Vagina (tissue), 2 donors: Measurements from ENCODE around the gene MAML3.

Experiments used
- POLR2A ChIP-seq, 2 donors: fragments of 450-650 bp; IDR thresholded peaks; one replicate each; pipeline ENCODE4 v1.6.1; 2017; ENCODE audit warnings: antibody characterized with exemption in 2 of 2, mild to moderate bottlenecking in 2 of 2, moderate library complexity in 2 of 2
- POLR2AphosphoS5 ChIP-seq, 2 donors: sonication (generic); formaldehyde crosslinking; IDR thresholded peaks; one replicate each; pipeline ENCODE4 v1.9.0; 2017; ENCODE audit warnings: antibody characterized with exemption in 2 of 2, mild to moderate bottlenecking in 2 of 2, low read depth in 1 of 2; ENCODE audit not compliant: insufficient read depth in 1 of 2
- TF ChIP-seq, protein P1 (sequence below), 3 experiments: fragments of 450-650 bp in 2 of 3; fragments of 200-600 bp in 1 of 3; sonication (generic) in 1 of 3; IDR thresholded peaks; one replicate each; pipeline ENCODE4 v1.5.1; 2017 to 2019; ENCODE audit warnings: antibody characterized with exemption in 3 of 3, mild to moderate bottlenecking in 2 of 3, moderate library complexity in 2 of 3

DNA sequence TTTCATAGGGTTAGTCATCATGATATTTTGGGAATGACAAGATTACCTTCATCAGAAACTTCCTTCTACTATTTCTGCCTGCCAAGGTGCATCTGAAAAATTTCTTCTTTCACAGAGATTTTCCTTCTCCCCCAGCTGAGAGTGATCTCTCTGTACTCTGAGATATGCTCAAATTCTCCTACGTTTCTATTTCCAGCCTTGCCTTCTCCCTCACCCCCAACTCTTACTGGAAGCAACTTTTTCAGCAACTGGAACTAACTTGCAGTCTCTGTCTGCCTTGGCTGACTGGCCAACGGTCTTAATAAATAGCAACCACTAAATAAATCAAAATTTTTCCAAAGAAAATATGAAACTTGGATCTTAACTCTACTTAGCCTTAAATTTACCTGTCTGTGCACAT, 122.3 kb downstream of the MAML3 start:
- TF ChIP-seq, protein P1, sequence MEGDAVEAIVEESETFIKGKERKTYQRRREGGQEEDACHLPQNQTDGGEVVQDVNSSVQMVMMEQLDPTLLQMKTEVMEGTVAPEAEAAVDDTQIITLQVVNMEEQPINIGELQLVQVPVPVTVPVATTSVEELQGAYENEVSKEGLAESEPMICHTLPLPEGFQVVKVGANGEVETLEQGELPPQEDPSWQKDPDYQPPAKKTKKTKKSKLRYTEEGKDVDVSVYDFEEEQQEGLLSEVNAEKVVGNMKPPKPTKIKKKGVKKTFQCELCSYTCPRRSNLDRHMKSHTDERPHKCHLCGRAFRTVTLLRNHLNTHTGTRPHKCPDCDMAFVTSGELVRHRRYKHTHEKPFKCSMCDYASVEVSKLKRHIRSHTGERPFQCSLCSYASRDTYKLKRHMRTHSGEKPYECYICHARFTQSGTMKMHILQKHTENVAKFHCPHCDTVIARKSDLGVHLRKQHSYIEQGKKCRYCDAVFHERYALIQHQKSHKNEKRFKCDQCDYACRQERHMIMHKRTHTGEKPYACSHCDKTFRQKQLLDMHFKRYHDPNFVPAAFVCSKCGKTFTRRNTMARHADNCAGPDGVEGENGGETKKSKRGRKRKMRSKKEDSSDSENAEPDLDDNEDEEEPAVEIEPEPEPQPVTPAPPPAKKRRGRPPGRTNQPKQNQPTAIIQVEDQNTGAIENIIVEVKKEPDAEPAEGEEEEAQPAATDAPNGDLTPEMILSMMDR (IDR thresholded peaks at IDR 0.05), result no peak
- TF ChIP-seq POLR2AphosphoS5 (IDR thresholded peaks at IDR 0.05; ENCODE audit: insufficient read depth in 1 of 2, low read depth in 1 of 2) (no peak), POLR2A (IDR thresholded peaks at IDR 0.05) (no peak)
